Activated T-cell treated with anti-CD3 and anti-CD28 coated beads, Interleukin-2, amount 50 U/mL, for 48 hours (primary cell): ENCODE results near the gene USP17L24.
"Not testable (repeated sequence)": the region's sequence is repeated elsewhere in the genome, so short reads cannot be mapped to it uniquely, and the experiment has no call there.

Experiments used
- DNase-seq, 2 experiments: peaks; one replicate each; pipeline ENCODE4 v3.0.0-alpha.2; 2020

The USP17L24 gene, protein sequence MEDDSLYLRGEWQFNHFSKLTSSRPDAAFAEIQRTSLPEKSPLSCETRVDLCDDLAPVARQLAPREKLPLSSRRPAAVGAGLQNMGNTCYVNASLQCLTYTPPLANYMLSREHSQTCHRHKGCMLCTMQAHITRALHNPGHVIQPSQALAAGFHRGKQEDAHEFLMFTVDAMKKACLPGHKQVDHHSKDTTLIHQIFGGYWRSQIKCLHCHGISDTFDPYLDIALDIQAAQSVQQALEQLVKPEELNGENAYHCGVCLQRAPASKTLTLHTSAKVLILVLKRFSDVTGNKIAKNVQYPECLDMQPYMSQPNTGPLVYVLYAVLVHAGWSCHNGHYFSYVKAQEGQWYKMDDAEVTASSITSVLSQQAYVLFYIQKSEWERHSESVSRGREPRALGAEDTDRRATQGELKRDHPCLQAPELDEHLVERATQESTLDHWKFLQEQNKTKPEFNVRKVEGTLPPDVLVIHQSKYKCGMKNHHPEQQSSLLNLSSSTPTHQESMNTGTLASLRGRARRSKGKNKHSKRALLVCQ

GRCh38 chr4:9324865-9325264 is at the start of gene USP17L24:
Gene USP17L24, plus strand, starts transcription at chr4:9325165. Its CDS starts 0 bp downstream, at chr4:9325165.
- DNase-seq = not testable (repeated sequence)

DNA sequence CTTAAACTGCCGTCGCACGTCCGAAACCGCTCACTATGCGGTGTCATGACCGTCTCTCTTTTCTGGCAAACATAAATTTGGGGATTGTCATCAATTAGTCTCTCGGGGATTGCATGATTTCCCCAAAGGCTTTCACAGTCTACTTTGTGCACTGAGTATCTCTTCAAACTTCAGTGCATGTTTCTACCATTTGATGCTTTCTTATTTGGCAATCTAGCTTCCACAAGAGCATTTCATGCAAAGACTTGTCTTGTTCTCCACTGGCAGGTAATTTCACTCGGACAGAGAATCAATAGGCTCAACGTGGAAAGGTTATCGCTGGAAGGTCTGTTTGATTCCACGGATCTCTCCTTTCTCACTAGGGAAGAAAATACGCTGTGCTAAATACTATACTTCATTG is 774 bp upstream of the USP17L24 start:
- DNase-seq = not testable (repeated sequence)

DNA sequence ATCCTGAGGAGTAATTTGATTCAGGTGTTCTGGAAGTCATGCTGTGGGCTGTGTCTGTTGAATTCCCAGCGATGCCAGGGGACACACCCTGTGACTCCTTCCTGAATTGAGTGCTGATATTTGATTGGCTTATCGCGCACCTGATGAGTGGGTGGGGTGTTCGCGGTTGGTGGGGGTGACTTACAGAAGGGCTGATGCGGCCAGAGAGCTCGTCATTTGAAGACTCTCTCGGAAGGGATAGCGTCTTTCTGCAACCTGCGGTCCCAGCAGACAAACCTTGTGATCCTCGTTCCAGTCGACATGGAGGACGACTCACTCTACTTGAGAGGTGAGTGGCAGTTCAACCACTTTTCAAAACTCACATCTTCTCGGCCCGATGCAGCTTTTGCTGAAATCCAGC is 4.6 kb downstream of the USP17L24 start, which contains the start of gene USP17L25:
USP17L25 (plus strand) TSS at position 301 of the 400 bp plus-strand sequence; CDS start at position 301, 0 bp downstream.
- DNase-seq = not testable (repeated sequence)

GRCh38 chr4:9334358-9334757 is 9.4 kb downstream of the USP17L24 start, which contains the start of gene USP17L26:
Gene USP17L26, plus strand, starts transcription at chr4:9334658. Its CDS starts 0 bp downstream, at chr4:9334658.
- DNase-seq = not testable (repeated sequence)

DNA sequence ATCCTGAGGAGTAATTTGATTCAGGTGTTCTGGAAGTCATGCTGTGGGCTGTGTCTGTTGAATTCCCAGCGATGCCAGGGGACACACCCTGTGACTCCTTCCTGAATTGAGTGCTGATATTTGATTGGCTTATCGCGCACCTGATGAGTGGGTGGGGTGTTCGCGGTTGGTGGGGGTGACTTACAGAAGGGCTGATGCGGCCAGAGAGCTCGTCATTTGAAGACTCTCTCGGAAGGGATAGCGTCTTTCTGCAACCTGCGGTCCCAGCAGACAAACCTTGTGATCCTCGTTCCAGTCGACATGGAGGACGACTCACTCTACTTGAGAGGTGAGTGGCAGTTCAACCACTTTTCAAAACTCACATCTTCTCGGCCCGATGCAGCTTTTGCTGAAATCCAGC is 14.1 kb downstream of the USP17L24 start, which contains the start of gene USP17L5:
USP17L5 (plus strand) TSS at position 301 of the 400 bp plus-strand sequence; CDS start at position 301, 0 bp downstream.
- DNase-seq = not testable (repeated sequence)

DNA sequence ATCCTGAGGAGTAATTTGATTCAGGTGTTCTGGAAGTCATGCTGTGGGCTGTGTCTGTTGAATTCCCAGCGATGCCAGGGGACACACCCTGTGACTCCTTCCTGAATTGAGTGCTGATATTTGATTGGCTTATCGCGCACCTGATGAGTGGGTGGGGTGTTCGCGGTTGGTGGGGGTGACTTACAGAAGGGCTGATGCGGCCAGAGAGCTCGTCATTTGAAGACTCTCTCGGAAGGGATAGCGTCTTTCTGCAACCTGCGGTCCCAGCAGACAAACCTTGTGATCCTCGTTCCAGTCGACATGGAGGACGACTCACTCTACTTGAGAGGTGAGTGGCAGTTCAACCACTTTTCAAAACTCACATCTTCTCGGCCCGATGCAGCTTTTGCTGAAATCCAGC is 18.9 kb downstream of the USP17L24 start, which contains the start of gene USP17L27:
USP17L27 (plus strand) TSS at position 301 of the 400 bp plus-strand sequence; CDS start at position 301, 0 bp downstream.
- not testable (repeated sequence) for DNase-seq

DNA sequence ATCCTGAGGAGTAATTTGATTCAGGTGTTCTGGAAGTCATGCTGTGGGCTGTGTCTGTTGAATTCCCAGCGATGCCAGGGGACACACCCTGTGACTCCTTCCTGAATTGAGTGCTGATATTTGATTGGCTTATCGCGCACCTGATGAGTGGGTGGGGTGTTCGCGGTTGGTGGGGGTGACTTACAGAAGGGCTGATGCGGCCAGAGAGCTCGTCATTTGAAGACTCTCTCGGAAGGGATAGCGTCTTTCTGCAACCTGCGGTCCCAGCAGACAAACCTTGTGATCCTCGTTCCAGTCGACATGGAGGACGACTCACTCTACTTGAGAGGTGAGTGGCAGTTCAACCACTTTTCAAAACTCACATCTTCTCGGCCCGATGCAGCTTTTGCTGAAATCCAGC is 23.6 kb downstream of the USP17L24 start, which contains the start of gene USP17L28:
USP17L28 (plus strand) TSS at position 301 of the 400 bp plus-strand sequence; CDS start at position 301, 0 bp downstream.
- not testable (repeated sequence) for DNase-seq

- DNase-seq = not testable (repeated sequence)
Observed at GRCh38 chr4:9350866-9351265, 25.9 kb downstream of the USP17L24 start.

DNA sequence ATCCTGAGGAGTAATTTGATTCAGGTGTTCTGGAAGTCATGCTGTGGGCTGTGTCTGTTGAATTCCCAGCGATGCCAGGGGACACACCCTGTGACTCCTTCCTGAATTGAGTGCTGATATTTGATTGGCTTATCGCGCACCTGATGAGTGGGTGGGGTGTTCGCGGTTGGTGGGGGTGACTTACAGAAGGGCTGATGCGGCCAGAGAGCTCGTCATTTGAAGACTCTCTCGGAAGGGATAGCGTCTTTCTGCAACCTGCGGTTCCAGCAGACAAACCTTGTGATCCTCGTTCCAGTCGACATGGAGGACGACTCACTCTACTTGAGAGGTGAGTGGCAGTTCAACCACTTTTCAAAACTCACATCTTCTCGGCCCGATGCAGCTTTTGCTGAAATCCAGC is 28.4 kb downstream of the USP17L24 start, which contains the start of gene USP17L29:
USP17L29 (plus strand) TSS at position 301 of the 400 bp plus-strand sequence; CDS start at position 301, 0 bp downstream.
- DNase-seq = not testable (repeated sequence)

- not testable (repeated sequence) for DNase-seq
Observed at GRCh38 chr4:9362829-9363228, 37.9 kb downstream of the USP17L24 start, which contains the start of gene USP17L30. Gene USP17L30, plus strand, starts transcription at chr4:9363129. Its CDS starts 0 bp downstream, at chr4:9363129.
